NCI-H1417 treated with DMSO at 0.1 percent for 48 hours (cell line): ENCODE measurements around the gene CTSD.

Experiments
- DNase-seq: peaks from one replicate; lab custom pipeline; 2025; lab: John Stamatoyannopoulos, UW

The CTSD gene

GRCh38 chr11:1744891-1745700, 18.6 kb downstream of the CTSD start:
- no peak for DNase-seq

GRCh38 chr11:1744137-1744886, 19.4 kb downstream of the CTSD start:
- no peak for DNase-seq

GRCh38 chr11:1743585-1744136, 20.1 kb downstream of the CTSD start:
- no peak for DNase-seq

- no peak for DNase-seq
These were observed 20.7 kb downstream of the CTSD start for GRCh38 chr11:1742869-1743584.

- no peak for DNase-seq
These were observed 21.4 kb downstream of the CTSD start for GRCh38 chr11:1742371-1742770.

GRCh38 chr11:1741741-1742140, 22.0 kb downstream of the CTSD start:
- DNase-seq = no peak

GRCh38 chr11:1740786-1741530, 22.8 kb downstream of the CTSD start:
- no peak for DNase-seq

- DNase-seq = no peak
These were observed 24.2 kb downstream of the CTSD start for GRCh38 chr11:1739576-1739975.

GRCh38 chr11:1738380-1738779, 25.3 kb downstream of the CTSD start:
- DNase-seq = no peak

- DNase-seq = no peak
These were observed 26.5 kb downstream of the CTSD start for GRCh38 chr11:1737080-1737757.

GRCh38 chr11:1736447-1736992, 27.2 kb downstream of the CTSD start:
- DNase-seq = no peak

- DNase-seq = no peak
These were observed 28.5 kb downstream of the CTSD start for GRCh38 chr11:1735271-1735670.

GRCh38 chr11:1734641-1735081, 29.1 kb downstream of the CTSD start:
- no peak for DNase-seq

GRCh38 chr11:1733716-1734640, 29.7 kb downstream of the CTSD start:
- DNase-seq = no peak

- DNase-seq = no peak
These were observed 30.6 kb downstream of the CTSD start for GRCh38 chr11:1733009-1733715.

- no peak for DNase-seq
These were observed 31.2 kb downstream of the CTSD start for GRCh38 chr11:1732418-1733008.

- DNase-seq = no peak
These were observed 32.2 kb downstream of the CTSD start for GRCh38 chr11:1731451-1732059.

- no peak for DNase-seq
These were observed 33.6 kb downstream of the CTSD start for GRCh38 chr11:1730059-1730629.
